K562 (cell line): ENCODE results near the gene ZNF385D. TPM values are rescaled to one million over a fixed set of nuclear protein-coding genes. Genes with fewer than 3 reads are reported as not detected.
A peak's percentile ranks its signal among the peaks of the same experiment; 100 is the strongest.

Source experiments
- ATAC-seq: fragments of 200-7000 bp; cut with Tn5 transposase; 3 replicates; pipeline ENCODE4 v1.9.1; 2020; ENCODE audit warnings: moderate library complexity
- BruUV-seq: library from RNA; stranded (reverse); fragments of 400-500 nt; replicated peaks from 2 replicates; lab custom pipeline; 2021; lab: Mats Ljungman, UMichigan
- CTCF ChIA-PET: fragments of 300-600 bp; formaldehyde crosslinking; extraction: SDS; loops from one replicate; lab custom pipeline; 2021; ENCODE audit warnings: low intra/inter-chr PET ratio; lab: Yijun Ruan, JAX
- POLR2A ChIA-PET: fragments of 300-600, 350-650 bp; sonication (Branson Sonifier 250); formaldehyde crosslinking; extraction: SDS; loops from one replicate; lab custom pipeline; 2021; ENCODE audit warnings: antibody characterized with exemption, inconsistent platforms; lab: Yijun Ruan, JAX
- DNase-seq, 4 experiments: peaks; one replicate each; pipeline versions ENCODE4 v3.0.0 to v3.0.0-alpha.2; 2011 to 2018; ENCODE audit warnings: low spot score in 3 of 4, mixed read lengths in 3 of 4; ENCODE audit errors: extremely low read depth in 1 of 4
- FAIRE-seq: peaks from 2 replicates; lab custom pipeline; 2011; peaks lifted over from hg19 to GRCh38; lab: Jason Lieb, UNC
- H2AFZ ChIP-seq: 2 replicates; pipeline ENCODE4 v1.6.0; 2011; ENCODE audit warnings: low read depth, low read length, control low read depth, inconsistent platforms
- H3K27ac ChIP-seq: fragments of 200-600 bp; 3 replicates; pipeline ENCODE4 v1.8.0; 2011; ENCODE audit warnings: low read depth, mild to moderate bottlenecking, control low read depth, inconsistent platforms, low read length, moderate library complexity, mixed read lengths; ENCODE audit errors: extremely low read depth
- H3K27me3 ChIP-seq, 2 experiments: fragments of 300-600 bp in 1 of 2; 2 replicates in 1 of 2; 3 replicates in 1 of 2; pipeline versions ENCODE4 v1.6.0 to v1.8.0; 2011; ENCODE audit warnings: inconsistent platforms in 2 of 2, low read length in 2 of 2, mild to moderate bottlenecking in 1 of 2, mixed read lengths in 1 of 2, moderate library complexity in 1 of 2; ENCODE audit not compliant: control insufficient read depth in 2 of 2, insufficient read depth in 2 of 2
- H3K36me3 ChIP-seq: fragments of 300-600 bp; 3 replicates; pipeline ENCODE4 v1.8.0; 2011; ENCODE audit warnings: mild to moderate bottlenecking, low read length, inconsistent platforms; ENCODE audit not compliant: control insufficient read depth, insufficient read depth
- H3K4me1 ChIP-seq, 2 experiments: fragments of 200-600 bp in 1 of 2; replicated peaks in 1 of 2; 2 replicates in 1 of 2; 3 replicates in 1 of 2; pipeline versions ENCODE4 v1.5.1 to v1.8.0; 2011; ENCODE audit warnings: inconsistent platforms in 2 of 2, low read length in 2 of 2, mild to moderate bottlenecking in 1 of 2, mixed read lengths in 1 of 2, moderate library complexity in 1 of 2; ENCODE audit not compliant: control insufficient read depth in 2 of 2, insufficient read depth in 2 of 2
- H3K4me2 ChIP-seq: 2 replicates; pipeline ENCODE4 v1.6.1; 2011; ENCODE audit warnings: low read length, control low read depth, inconsistent platforms, mixed read lengths; ENCODE audit not compliant: insufficient read depth
- H3K4me3 ChIP-seq: fragments of 200-600 bp; sonication (generic), shearing (Covaris generic); 2 replicates; pipeline ENCODE4 v1.5.1; 2016; ENCODE audit warnings: control low read depth, inconsistent platforms
- H3K79me2 ChIP-seq: fragments of 200-600 bp; 3 replicates; pipeline ENCODE4 v1.8.0; 2011; ENCODE audit warnings: low read length, inconsistent platforms; ENCODE audit not compliant: control insufficient read depth, insufficient read depth
- H3K9ac ChIP-seq, 2 experiments: 2 replicates each; pipeline versions ENCODE4 v1.6.0 to v1.6.1; 2011; ENCODE audit warnings: low read depth in 2 of 2, low read length in 2 of 2, control low read depth in 1 of 2, inconsistent platforms in 1 of 2, mild to moderate bottlenecking in 1 of 2, mixed read lengths in 1 of 2; ENCODE audit not compliant: insufficient read depth in 1 of 2
- H3K9me1 ChIP-seq: one replicate; pipeline ENCODE4 v1.6.0; 2011; ENCODE audit warnings: inconsistent platforms, mild to moderate bottlenecking, low read length, moderate library complexity; ENCODE audit not compliant: control insufficient read depth, insufficient read depth
- H3K9me3 ChIP-seq: replicated peaks from 2 replicates; pipeline ENCODE4 v1.5.1; 2011; ENCODE audit warnings: low read depth, low read length, inconsistent platforms; ENCODE audit not compliant: control insufficient read depth, insufficient read depth
- H4K20me1 ChIP-seq: replicated peaks from 2 replicates; pipeline ENCODE4 v1.6.1; 2011; ENCODE audit warnings: low read length, inconsistent platforms, mixed read lengths; ENCODE audit not compliant: control insufficient read depth, insufficient read depth
- ARID4B ChIP-seq: sonication (generic); formaldehyde crosslinking; IDR thresholded peaks from 2 replicates; pipeline ENCODE4 v1.8.0; 2022; ENCODE audit warnings: mild to moderate bottlenecking, missing genetic modification reagents
- CBFA2T3 ChIP-seq: fragments of 450-650 bp; IDR thresholded peaks from 2 replicates; pipeline ENCODE4 v1.6.1; 2017
- ELK3 ChIP-seq: fragments of 450-650 bp; formaldehyde crosslinking; IDR thresholded peaks from 2 replicates; pipeline ENCODE4 v1.4.0; 2020; ENCODE audit warnings: mild to moderate bottlenecking
- FOXJ2 ChIP-seq: fragments of 200-800 bp; sonication (Bioruptor generic); IDR thresholded peaks from 2 replicates; pipeline ENCODE4 v1.6.1; 2016; ENCODE audit warnings: missing genetic modification characterization, missing compliant biosample characterization
- FOXM1 ChIP-seq, 2 experiments: fragments of 450-650 bp in 1 of 2; sonication (generic) in 1 of 2; formaldehyde crosslinking in 1 of 2; IDR thresholded peaks; 2 replicates each; pipeline versions ENCODE4 v1.6.1 to v1.9.0; 2017 to 2022; ENCODE audit warnings: low read depth in 2 of 2, mild to moderate bottlenecking in 2 of 2, missing genetic modification reagents in 1 of 2, moderate library complexity in 1 of 2
- NEUROD1 ChIP-seq: fragments of 150-350 bp; IDR thresholded peaks from 2 replicates; pipeline ENCODE4 v1.6.1; 2014; ENCODE audit warnings: borderline replicate concordance, low read length, low read depth; ENCODE audit not compliant: partially characterized antibody
- NFIC ChIP-seq: fragments of 450-650 bp; IDR thresholded peaks from 2 replicates; pipeline ENCODE4 v1.6.1; 2017; ENCODE audit warnings: mild to moderate bottlenecking, inconsistent platforms
- PBX2 ChIP-seq, 2 experiments: IDR thresholded peaks in 1 of 2; conservative IDR thresholded peaks in 1 of 2; 2 replicates each; pipeline ENCODE4 v1.6.1; 2016; ENCODE audit warnings: low read depth in 2 of 2, mild to moderate bottlenecking in 1 of 2, missing compliant biosample characterization in 1 of 2, missing genetic modification characterization in 1 of 2, moderate library complexity in 1 of 2
- PHTF2 ChIP-seq: fragments of 250-450 bp; sonication (Bioruptor Pico); IDR thresholded peaks from 2 replicates; pipeline ENCODE4 v1.5.0; 2021; ENCODE audit warnings: mild to moderate bottlenecking
- PKNOX1 ChIP-seq: fragments of 450-650 bp; IDR thresholded peaks from 2 replicates; pipeline ENCODE4 v1.6.1; 2016
- TARDBP ChIP-seq: fragments of 450-650 bp; IDR thresholded peaks from 2 replicates; pipeline ENCODE4 v1.6.1; 2016
- TCF3 ChIP-seq: sonication (generic); formaldehyde crosslinking; IDR thresholded peaks from 2 replicates; pipeline ENCODE4 v1.4.0; 2020; ENCODE audit warnings: mild to moderate bottlenecking, missing genetic modification reagents
- ZBTB7A ChIP-seq: IDR thresholded peaks from 2 replicates; pipeline ENCODE4 v1.6.1; 2011; ENCODE audit warnings: low read depth, mild to moderate bottlenecking, low read length, moderate library complexity, borderline replicate concordance; ENCODE audit not compliant: control insufficient read depth
- WGBS: fragments of 100-300 bp; shearing (Covaris generic); methylation state at CpG from one replicate; pipeline ENCODE4 v1.1.6; 2016; ENCODE audit warnings: low coverage, mixed read lengths; ENCODE audit not compliant: insufficient coverage; ENCODE audit errors: missing lambda C conversion rate; 5-methylcytosine and 5-hydroxymethylcytosine counted together
- in situ Hi-C: fragments of 300-500 bp; cut with MboI; formaldehyde crosslinking; loops from 4 replicates; pipeline ENCODE4 v1.15.0; 2018; ENCODE audit warnings: inconsistent platforms, mixed read lengths
- intact Hi-C: fragments of 100-400 bp; cut with micrococcal nuclease; formaldehyde crosslinking; loops from 2 replicates; pipeline ENCODE4 v1.14.2; 2022
- polyA plus RNA-seq, 8 experiments: library from polyadenylated mRNA; depleted of rRNA in 4 of 8; stranded (reverse) in 5 of 8; unstranded in 3 of 8; fragments of >200 nt; fragmentation: Nextera tagmentation in 2 of 8; fragmentation: Illumina TruSeq in 1 of 8; extraction: Ambion mirVana in 2 of 8; extraction: Trizol in 1 of 8; gene quantifications; 2 replicates each; pipeline versions ENCODE4 v1.2.1 to v1.2.3, GENCODE V29; 2011 to 2014; ENCODE audit warnings: inconsistent platforms in 1 of 8, missing spikeins in 1 of 8
- total RNA-seq, 7 experiments: library from RNA; depleted of rRNA in 6 of 7; stranded (reverse); fragments of >200 nt in 6 of 7; fragmentation: Illumina TruSeq in 2 of 7; extraction: Trizol in 2 of 7; gene quantifications; 2 replicates each; pipeline versions ENCODE4 v1.2.1 to v1.2.3, GENCODE V29; 2011 to 2021; ENCODE audit warnings: low replicate concordance in 1 of 7

Gene ZNF385D
- total and polyA plus RNA-seq, 9 of the 15 experiments (the other 6 are each of a cell fraction or from before 2014, with no cell fraction given) = 0.14 to 1.7 (median 0.51) TPM

- Histone ChIP-seq H3K36me3 (no peaks in the 10 kb centered on the region), H3K9ac (no peak overlapping the region), H4K20me1 (no peaks in the 10 kb centered on the region), H3K4me3 (no peak overlapping the region), H3K27ac (no peak overlapping the region), H3K9me1 (no peaks in the 10 kb centered on the region), H3K27me3 (no peaks in the 10 kb centered on the region), H3K4me2 (peak overlapping the region; percentile 19; the same call in 1 of the 2 replicates), H3K9me3 (no peaks in the 10 kb centered on the region), H3K4me1 (no peaks in the 10 kb centered on the region; a peak in 1 of 5 replicates), H3K79me2 (no peaks in the 10 kb centered on the region), H2AFZ (no peak overlapping the region)
- ChIA-PET POLR2A (no interaction called here), CTCF (no interaction called here)
- in situ Hi-C loops (no loop called here), intact Hi-C loops (no loop called here)
- BruUV-seq = no TSS peak
- ATAC-seq (peak; percentile 42), FAIRE-seq (no peak), DNase-seq (no peak)
- WGBS = 3% methylated on average over 3 of the region's 3 CpGs
- no peak for TF ChIP-seq ELK3 (CRISPR knock-in tag)
- peak; percentile 23; the same call in 1 of the 2 replicates for TF ChIP-seq NFIC
- TF ChIP-seq PBX2 (CRISPR knock-in tag; IDR thresholded peaks at IDR 0.05; ENCODE audit: low read depth) = no peak
- TF ChIP-seq PBX2 (tag; conservative IDR thresholded peaks at IDR 0.05; ENCODE audit: low read depth) = 0 out of 2 replicates have a peak, but pooled peaks have one; percentile 39
- no peak for TF ChIP-seq PHTF2 (CRISPR knock-in tag)
- no peak for TF ChIP-seq TARDBP
- TF ChIP-seq ZBTB7A = no peak
- TF ChIP-seq ARID4B = no peak
- peak; percentile 17; the same call in 1 of the 2 replicates for TF ChIP-seq TCF3 (CRISPR knock-in tag)
- TF ChIP-seq FOXM1 (IDR thresholded peaks at IDR 0.05; ENCODE audit: low read depth) = 0 out of 2 replicates have a peak, but pooled peaks have one; percentile 10
- no peak for TF ChIP-seq FOXM1 (CRISPR knock-in tag; IDR thresholded peaks at IDR 0.05; ENCODE audit: low read depth)
- TF ChIP-seq CBFA2T3 = peak; percentile 77
- 0 out of 2 replicates have a peak, but pooled peaks have one; percentile 7 for TF ChIP-seq PKNOX1
- no peak for TF ChIP-seq NEUROD1
- TF ChIP-seq FOXJ2 (tag) = no peak
Measured at GRCh38 chr3:21534462-21534861, 216.5 kb downstream of the ZNF385D start.
